ENCODE measurements around the gene CADM2.
A peak's percentile ranks its signal among the peaks of the same experiment; 100 is the strongest.

Gene CADM2

GRCh38 chr3:84958495-84959469 lies at the start of gene CADM2 (continued):
- TF ChIP-seq ZNF473 (tag by site-specific recombination; IDR thresholded peaks at IDR 0.05) = no peak
- TF ChIP-seq ZNF16 (tag by site-specific recombination; IDR thresholded peaks at IDR 0.05; ENCODE audit: low read depth) = no peak
- 0 out of 2 replicates have a peak, but pooled peaks have one; percentile 54 for TF ChIP-seq ZNF600 (tag by site-specific recombination; IDR thresholded peaks at IDR 0.05)
- no peak for TF ChIP-seq ZFP69B (tag by site-specific recombination; IDR thresholded peaks at IDR 0.05)
- no peak for TF ChIP-seq ZNF785 (tag by site-specific recombination; IDR thresholded peaks at IDR 0.05)
- no peak for TF ChIP-seq OVOL3 (tag by site-specific recombination; IDR thresholded peaks at IDR 0.05)
- TF ChIP-seq PRDM1 (tag by site-specific recombination; IDR thresholded peaks at IDR 0.05) = no peak
- TF ChIP-seq PBX3 (CRISPR knock-in tag; IDR thresholded peaks at IDR 0.05) = no peak
- no peak for TF ChIP-seq ZNF48 (tag by site-specific recombination; IDR thresholded peaks at IDR 0.05)
- TF ChIP-seq ZNF140 (tag by site-specific recombination; IDR thresholded peaks at IDR 0.05) = no peak
- no peak for TF ChIP-seq ZNF292 (tag by site-specific recombination; IDR thresholded peaks at IDR 0.05; ENCODE audit: borderline replicate concordance, low read depth)
- no peak for TF ChIP-seq ZNF23 (tag by site-specific recombination; IDR thresholded peaks at IDR 0.05; ENCODE audit: borderline replicate concordance)
- TF ChIP-seq ZSCAN23 (tag by site-specific recombination; IDR thresholded peaks at IDR 0.05) = no peak
- TF ChIP-seq ZSCAN5A (tag by site-specific recombination; IDR thresholded peaks at IDR 0.05) = no peak
- TF ChIP-seq ZNF423 (tag by site-specific recombination; IDR thresholded peaks at IDR 0.05) = no peak
- TF ChIP-seq ZNF19 (tag by site-specific recombination; IDR thresholded peaks at IDR 0.05; ENCODE audit: low read depth) = no peak
- peak; percentile 94 for TF ChIP-seq ZNF223 (tag by site-specific recombination; IDR thresholded peaks at IDR 0.05)
- TF ChIP-seq ZEB2 (tag by site-specific recombination; IDR thresholded peaks at IDR 0.05) = no peak
- no peak for TF ChIP-seq BCL11A (tag by site-specific recombination; IDR thresholded peaks at IDR 0.05; ENCODE audit: low read depth)
- TF ChIP-seq ZXDB (tag by site-specific recombination; IDR thresholded peaks at IDR 0.05) = 0 out of 2 replicates have a peak, but pooled peaks have one; percentile 46
- TF ChIP-seq GLIS2 (tag by site-specific recombination; IDR thresholded peaks at IDR 0.05) = no peak
- TF ChIP-seq ZNF549 (tag by site-specific recombination; IDR thresholded peaks at IDR 0.05) = no peak
- no peak for TF ChIP-seq ZNF37A (tag by site-specific recombination; IDR thresholded peaks at IDR 0.05)
- TF ChIP-seq ZNF138 (tag by site-specific recombination; IDR thresholded peaks at IDR 0.05; ENCODE audit: borderline replicate concordance) = no peak
- TF ChIP-seq INSM2 (tag by site-specific recombination; IDR thresholded peaks at IDR 0.05) = 0 out of 2 replicates have a peak, but pooled peaks have one; percentile 27
- no peak for TF ChIP-seq BCL11B (tag by site-specific recombination; IDR thresholded peaks at IDR 0.05; ENCODE audit: low read depth)
- TF ChIP-seq ZBTB48 (tag by site-specific recombination; IDR thresholded peaks at IDR 0.05) = no peak
- TF ChIP-seq MYNN (tag by site-specific recombination; IDR thresholded peaks at IDR 0.05; ENCODE audit: borderline replicate concordance) = no peak
- TF ChIP-seq ZSCAN30 (tag by site-specific recombination; IDR thresholded peaks at IDR 0.05) = no peak
- no peak for TF ChIP-seq ZNF791 (tag by site-specific recombination; IDR thresholded peaks at IDR 0.05)
- no peak for TF ChIP-seq ZNF548 (tag by site-specific recombination; IDR thresholded peaks at IDR 0.05)
- no peak for TF ChIP-seq AEBP2 (tag by site-specific recombination; IDR thresholded peaks at IDR 0.05; ENCODE audit: borderline replicate concordance)
- TF ChIP-seq ZNF629 (tag by site-specific recombination; IDR thresholded peaks at IDR 0.05) = no peak
- no peak for TF ChIP-seq GLI4 (tag by site-specific recombination; IDR thresholded peaks at IDR 0.05)
- no peak for TF ChIP-seq EGR2 (tag by site-specific recombination; IDR thresholded peaks at IDR 0.05; ENCODE audit: low read depth)
- TF ChIP-seq ZNF335 (tag by site-specific recombination; conservative IDR thresholded peaks at IDR 0.05) = peak; percentile 57
